ENCODE data around the gene CAV1. TPM values are rescaled to one million over a fixed set of nuclear protein-coding genes. Genes with fewer than 3 reads are reported as not detected.
A peak's percentile ranks its signal among the peaks of the same experiment; 100 is the strongest.

Gene CAV1
- total RNA-seq, 1 donor from 2014 or later, result 0.84 TPM

- Mint-ChIP-seq H3K27ac (no peak overlapping the region), H3K4me3 (ENCODE audit: low read depth) (no peak overlapping the region), H3K4me1 (ENCODE audit: low read depth) (peaks cover 7% of the 10 kb centered on the region), H3K36me3 (ENCODE audit: insufficient read depth) (no peaks in the 10 kb centered on the region), H3K27me3 (no peaks in the 10 kb centered on the region), H3K9me3 (ENCODE audit: low read depth) (peaks cover 3% of the 10 kb centered on the region)
- DNase-seq (ENCODE audit: low spot score, unreplicated experiment), result no peak
- TF ChIP-seq CTCF (IDR thresholded peaks at IDR 0.05; ENCODE audit: unreplicated experiment), result no peak
Measured at GRCh38 chr7:116541951-116542350, 17.1 kb downstream of the CAV1 start.

DNA sequence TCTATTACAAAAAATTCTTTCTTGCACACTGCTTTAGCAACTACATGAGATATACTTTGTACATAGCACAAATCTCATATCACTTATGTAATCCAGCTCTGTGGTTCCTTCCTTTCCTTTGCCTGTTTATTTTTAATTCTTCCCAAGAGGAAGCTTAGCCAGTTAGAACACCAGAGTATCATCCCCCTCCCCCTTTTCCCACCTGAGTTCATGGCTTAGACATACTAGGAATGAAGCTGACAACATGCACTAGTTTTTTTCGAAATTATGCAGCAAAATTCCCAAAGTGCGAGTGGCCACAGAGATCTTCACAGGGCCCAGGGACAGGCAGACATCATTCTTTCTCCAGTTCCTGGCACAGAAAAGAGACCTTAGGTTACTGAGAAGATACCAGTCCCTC lies 17.8 kb downstream of the CAV1 start:
- Mint-ChIP-seq H3K4me3 (ENCODE audit: low read depth) (no peak overlapping the region), H3K9me3 (ENCODE audit: low read depth) (peaks cover 3% of the 10 kb centered on the region), H3K27me3 (no peaks in the 10 kb centered on the region), H3K36me3 (ENCODE audit: insufficient read depth) (no peaks in the 10 kb centered on the region), H3K4me1 (ENCODE audit: low read depth) (peaks cover 7% of the 10 kb centered on the region), H3K27ac (no peak overlapping the region)
- DNase-seq (ENCODE audit: low spot score, unreplicated experiment), result no peak
- no peak for TF ChIP-seq CTCF (IDR thresholded peaks at IDR 0.05; ENCODE audit: unreplicated experiment)

- Mint-ChIP-seq H3K27ac (no peak overlapping the region), H3K4me3 (ENCODE audit: low read depth) (no peak overlapping the region), H3K4me1 (ENCODE audit: low read depth) (peaks cover 7% of the 10 kb centered on the region), H3K36me3 (ENCODE audit: insufficient read depth) (no peaks in the 10 kb centered on the region), H3K27me3 (no peaks in the 10 kb centered on the region), H3K9me3 (ENCODE audit: low read depth) (peaks cover 3% of the 10 kb centered on the region)
- no peak for TF ChIP-seq CTCF (IDR thresholded peaks at IDR 0.05; ENCODE audit: unreplicated experiment)
- no peak for DNase-seq (ENCODE audit: low spot score, unreplicated experiment)
Measured at GRCh38 chr7:116543664-116544063, 18.8 kb downstream of the CAV1 start.

DNA sequence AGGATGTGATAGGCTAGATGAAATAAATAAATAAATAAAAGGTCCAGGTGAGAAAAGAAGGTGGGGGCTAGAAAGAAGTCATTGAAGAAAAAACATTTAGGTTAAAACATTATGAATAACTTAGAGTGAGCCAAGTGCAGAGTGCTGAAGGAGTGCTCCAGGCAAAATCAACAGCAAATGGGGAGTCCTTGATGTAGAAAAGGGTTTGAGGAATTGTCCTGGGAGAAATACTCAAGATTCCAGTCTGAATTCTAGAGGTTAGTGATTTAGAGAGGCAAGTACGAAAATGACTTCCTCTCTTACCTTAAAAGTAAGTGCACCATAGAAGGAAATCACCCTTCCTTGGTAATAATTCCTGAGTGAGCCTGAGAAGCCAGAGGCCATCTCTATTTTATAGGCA lies 19.7 kb downstream of the CAV1 start:
- no peaks in the 10 kb centered on the region for H3K27me3 Mint-ChIP-seq
- DNase-seq (ENCODE audit: low spot score, unreplicated experiment), result no peak
- no peaks in the 10 kb centered on the region for H3K36me3 Mint-ChIP-seq (ENCODE audit: insufficient read depth)
- H3K4me1 Mint-ChIP-seq (ENCODE audit: low read depth), result peaks cover 7% of the 10 kb centered on the region
- no peak overlapping the region for H3K27ac Mint-ChIP-seq
- H3K9me3 Mint-ChIP-seq (ENCODE audit: low read depth), result no peaks in the 10 kb centered on the region
- H3K4me3 Mint-ChIP-seq (ENCODE audit: low read depth), result no peak overlapping the region
- TF ChIP-seq CTCF (IDR thresholded peaks at IDR 0.05; ENCODE audit: unreplicated experiment), result no peak

DNA sequence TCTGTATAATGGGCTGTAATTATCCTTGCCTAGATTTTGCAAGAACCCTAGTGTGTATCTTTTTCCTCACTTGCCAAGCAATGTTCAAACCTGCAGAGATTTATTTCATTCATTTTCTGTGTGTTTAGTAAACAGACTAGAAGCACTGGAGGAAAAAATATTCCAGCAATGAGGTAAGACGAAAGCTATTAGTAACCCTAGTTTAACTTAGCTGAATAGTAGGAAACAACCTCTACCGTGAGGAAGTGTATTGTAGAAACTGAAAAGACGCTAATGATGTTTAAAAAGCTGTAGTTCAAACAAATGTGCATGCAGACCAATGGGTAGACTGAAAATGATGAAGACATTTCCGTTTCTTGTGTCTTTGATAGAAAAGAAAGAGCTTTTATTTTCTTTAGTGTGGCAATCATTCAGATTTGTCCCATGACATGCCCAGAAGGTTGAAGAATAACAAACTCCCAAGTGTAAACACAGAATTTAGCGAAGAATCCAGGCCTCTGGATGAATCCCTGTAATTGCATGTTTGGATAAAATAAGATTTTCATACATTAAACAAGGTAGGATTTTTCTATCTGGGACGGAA lies 20.7 kb downstream of the CAV1 start:
- Mint-ChIP-seq H3K36me3 (ENCODE audit: insufficient read depth) (no peaks in the 10 kb centered on the region), H3K9me3 (ENCODE audit: low read depth) (no peaks in the 10 kb centered on the region), H3K27me3 (no peaks in the 10 kb centered on the region), H3K4me3 (ENCODE audit: low read depth) (no peak overlapping the region), H3K27ac (peak overlapping the region; percentile 33), H3K4me1 (ENCODE audit: low read depth) (peaks cover 7% of the 10 kb centered on the region)
- no peak for TF ChIP-seq CTCF (IDR thresholded peaks at IDR 0.05; ENCODE audit: unreplicated experiment)
- DNase-seq (ENCODE audit: low spot score, unreplicated experiment), result no peak
